Measurements from ENCODE around the gene ZDHHC9.

- no peak for TF ChIP-seq POLR2AphosphoS5 (IDR thresholded peaks at IDR 0.05)
- TF ChIP-seq CTCF (IDR thresholded peaks at IDR 0.05) = no peak
Observed at GRCh38 chrX:129793604-129794191, 50.0 kb downstream of the ZDHHC9 start.
